GM18499 (cell line): ENCODE measurements around the gene NUDCD2.
"Not testable (repeated sequence)": the region's sequence is repeated elsewhere in the genome, so short reads cannot be mapped to it uniquely, and the experiment has no call there.

ENCODE experiments used
- ATAC-seq: cut with Tn5 transposase; IDR thresholded peaks from one replicate; pipeline ENCODE4 v1.9.1; 2021; ENCODE audit warnings: moderate number of reproducible peaks; ENCODE audit not compliant: insufficient read depth, unreplicated experiment

The NUDCD2 gene

GRCh38 chr5:163434401-163434866, 25.5 kb downstream of the NUDCD2 start:
- no peak for ATAC-seq

- no peak for ATAC-seq
These were observed 26.6 kb downstream of the NUDCD2 start for GRCh38 chr5:163433271-163433670.

GRCh38 chr5:163432544-163432943, 27.4 kb downstream of the NUDCD2 start:
- no peak for ATAC-seq

GRCh38 chr5:163426128-163426527, 33.8 kb downstream of the NUDCD2 start:
- ATAC-seq: not testable (repeated sequence)

GRCh38 chr5:163424836-163425235, 35.1 kb downstream of the NUDCD2 start:
- no peak for ATAC-seq

GRCh38 chr5:163415673-163416072, 44.2 kb downstream of the NUDCD2 start:
- not testable (repeated sequence) for ATAC-seq

- ATAC-seq: no peak
These were observed 49.4 kb downstream of the NUDCD2 start for GRCh38 chr5:163410505-163410904.

GRCh38 chr5:163409384-163409783, 50.5 kb downstream of the NUDCD2 start:
- no peak for ATAC-seq

GRCh38 chr5:163408311-163408923, 51.5 kb downstream of the NUDCD2 start:
- peak; percentile 38 for ATAC-seq

GRCh38 chr5:163407034-163407655, 52.8 kb downstream of the NUDCD2 start:
- peak; percentile 94 for ATAC-seq

- no peak for ATAC-seq
These were observed 55.3 kb downstream of the NUDCD2 start for GRCh38 chr5:163404364-163405173.

- ATAC-seq: no peak
These were observed 57.9 kb downstream of the NUDCD2 start for GRCh38 chr5:163402007-163402406.

GRCh38 chr5:163401271-163401670, 58.6 kb downstream of the NUDCD2 start:
- no peak for ATAC-seq

GRCh38 chr5:163399923-163400322, 60.0 kb downstream of the NUDCD2 start:
- no peak for ATAC-seq

- ATAC-seq: no peak
These were observed 62.5 kb downstream of the NUDCD2 start for GRCh38 chr5:163397354-163397753.

GRCh38 chr5:163396818-163397340, 63.0 kb downstream of the NUDCD2 start:
- not testable (repeated sequence) for ATAC-seq
